ENCODE data around the gene NAB2.
"Not testable (repeated sequence)": the region's sequence is repeated elsewhere in the genome, so short reads cannot be mapped to it uniquely, and the experiment has no call there.

The NAB2 gene

GRCh38 chr12:57048423-57049118 is 40.3 kb upstream of the NAB2 start:
- Histone ChIP-seq H3K27me3 (ENCODE audit: insufficient read depth, low read length) (no peaks in the 10 kb centered on the region), H3K36me3 (ENCODE audit: insufficient read depth, low read length) (no peaks in the 10 kb centered on the region), H3K9me3 (ENCODE audit: insufficient read depth, low read depth, low read length) (no peaks in the 10 kb centered on the region), H3K4me3 (ENCODE audit: low read length) (no peak overlapping the region), H3K27ac (ENCODE audit: low read depth, low read length) (no peak overlapping the region), H3K9ac (ENCODE audit: low read depth, low read length) (no peak overlapping the region), H3K4me1 (ENCODE audit: insufficient read depth, low read length) (no peaks in the 10 kb centered on the region)
- 76% methylated on average over 1 of the region's 1 CpG for WGBS

- H3K27ac ChIP-seq (ENCODE audit: low read depth, low read length): no peak overlapping the region
- H3K9me3 ChIP-seq (ENCODE audit: insufficient read depth, low read depth, low read length): no peaks in the 10 kb centered on the region
- no peaks in the 10 kb centered on the region for H3K27me3 ChIP-seq (ENCODE audit: insufficient read depth, low read length)
- no peak overlapping the region for H3K4me3 ChIP-seq (ENCODE audit: low read length)
- H3K9ac ChIP-seq (ENCODE audit: low read depth, low read length): no peak overlapping the region
- no peaks in the 10 kb centered on the region for H3K4me1 ChIP-seq (ENCODE audit: insufficient read depth, low read length)
- WGBS: 93% methylated on average over 3 of the region's 4 CpGs
- H3K36me3 ChIP-seq (ENCODE audit: insufficient read depth, low read length): 0 out of 2 replicates have a peak, but pooled peaks cover under 1% of the 10 kb centered on the region
Observed at GRCh38 chr12:57049119-57049446, 39.8 kb upstream of the NAB2 start.

DNA sequence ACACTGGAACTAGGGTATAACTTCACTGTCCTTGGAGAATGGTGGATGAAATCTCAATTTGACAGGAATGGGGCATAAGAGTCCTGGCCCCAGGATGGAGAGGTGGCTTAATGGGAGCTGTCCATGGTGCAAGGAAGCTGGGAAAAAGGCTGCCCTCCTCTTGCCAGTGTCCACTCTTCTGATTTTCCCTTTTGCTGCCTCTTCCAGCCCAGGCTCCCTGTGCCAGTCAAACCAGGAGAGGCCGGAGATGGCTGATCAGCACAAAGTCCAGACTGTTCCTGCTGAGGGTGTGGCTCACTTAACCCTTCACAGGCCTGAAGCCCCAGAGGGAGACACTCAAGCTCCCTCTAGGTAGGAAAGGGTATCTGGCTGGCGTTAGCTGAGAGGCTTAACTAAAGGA is 39.0 kb upstream of the NAB2 start, which contains the start of gene MYO1A:
MYO1A (minus strand) TSS at position 240 of the 400 bp plus-strand sequence. CDS start 1,806 bp downstream, outside the sequence.
- Histone ChIP-seq H3K9me3 (ENCODE audit: insufficient read depth, low read depth, low read length) (no peaks in the 10 kb centered on the region), H3K36me3 (ENCODE audit: insufficient read depth, low read length) (peaks cover 3% of the 10 kb centered on the region; the same call in 1 of the 2 replicates), H3K27me3 (ENCODE audit: insufficient read depth, low read length) (no peaks in the 10 kb centered on the region), H3K9ac (ENCODE audit: low read depth, low read length) (no peak within 1 kb of the TSS), H3K4me1 (ENCODE audit: insufficient read depth, low read length) (no peaks in the 10 kb centered on the region), H3K27ac (ENCODE audit: low read depth, low read length) (no peak within 1 kb of the TSS), H3K4me3 (ENCODE audit: low read length) (no peak within 1 kb of the TSS)
- WGBS: 58% methylated on average over 2 of the region's 2 CpGs

DNA sequence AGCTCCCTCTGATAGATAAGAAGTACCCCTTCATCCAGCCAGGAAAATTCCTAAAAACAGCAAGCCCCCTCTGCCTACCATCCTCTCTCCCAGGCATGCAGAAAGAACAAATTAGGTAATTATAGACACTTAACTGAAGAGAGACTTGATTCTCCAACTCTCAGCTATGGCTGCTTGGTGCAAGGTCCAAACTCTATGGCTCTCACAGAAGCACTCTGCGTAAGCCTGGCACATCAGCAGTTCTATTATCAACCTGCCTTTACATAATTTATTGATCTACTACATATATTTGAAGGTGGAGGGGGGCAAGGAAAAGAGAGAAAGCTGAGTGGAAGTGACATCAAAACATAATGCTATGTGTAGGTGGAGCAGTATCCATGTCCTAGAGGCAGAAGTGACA is 37.9 kb upstream of the NAB2 start:
- 89% methylated on average over 1 of the region's 1 CpG for WGBS
- H3K9me3 ChIP-seq (ENCODE audit: insufficient read depth, low read depth, low read length): no peaks in the 10 kb centered on the region
- H3K9ac ChIP-seq (ENCODE audit: low read depth, low read length): no peak overlapping the region
- H3K4me1 ChIP-seq (ENCODE audit: insufficient read depth, low read length): no peaks in the 10 kb centered on the region
- no peak overlapping the region for H3K27ac ChIP-seq (ENCODE audit: low read depth, low read length)
- H3K27me3 ChIP-seq (ENCODE audit: insufficient read depth, low read length): no peaks in the 10 kb centered on the region
- H3K36me3 ChIP-seq (ENCODE audit: insufficient read depth, low read length): peaks cover 14% of the 10 kb centered on the region
- no peak overlapping the region for H3K4me3 ChIP-seq (ENCODE audit: low read length)

- H3K27ac ChIP-seq (ENCODE audit: low read depth, low read length); H3K9me3 ChIP-seq (ENCODE audit: insufficient read depth, low read depth, low read length); H3K27me3 ChIP-seq (ENCODE audit: insufficient read depth, low read length); H3K4me3 ChIP-seq (ENCODE audit: low read length); H3K4me1 ChIP-seq (ENCODE audit: insufficient read depth, low read length); H3K9ac ChIP-seq (ENCODE audit: low read depth, low read length): not testable (repeated sequence)
- H3K36me3 ChIP-seq (ENCODE audit: insufficient read depth, low read length): peaks cover 36% of the 10 kb centered on the region
- 98% methylated on average over 3 of the region's 4 CpGs for WGBS
Observed at GRCh38 chr12:57053146-57053545, 35.8 kb upstream of the NAB2 start.

GRCh38 chr12:57053901-57054300 is 35.0 kb upstream of the NAB2 start:
- not testable (repeated sequence) for H3K27me3 ChIP-seq (ENCODE audit: insufficient read depth, low read length)

DNA sequence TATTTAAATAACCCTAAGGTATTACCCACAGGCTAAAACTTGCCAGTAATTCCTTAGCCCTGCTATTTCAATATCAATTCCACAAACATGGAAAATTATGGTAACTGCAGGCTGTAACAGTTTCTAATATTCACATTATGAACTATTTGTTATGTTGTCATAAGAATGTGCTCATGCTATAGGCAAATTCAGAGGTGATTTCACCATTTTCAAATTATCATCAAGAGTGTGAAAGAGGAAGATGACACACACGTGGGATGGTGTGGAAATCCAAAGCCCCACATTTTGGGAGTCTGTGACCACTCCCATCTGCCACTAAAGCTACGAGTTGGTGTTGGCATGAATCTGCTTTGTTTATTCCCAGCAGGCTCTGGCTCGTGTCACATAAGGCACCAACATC is 33.1 kb upstream of the NAB2 start:
- no peak overlapping the region for H3K27ac ChIP-seq (ENCODE audit: low read depth, low read length)
- H3K4me3 ChIP-seq (ENCODE audit: low read length): no peak overlapping the region
- 88% methylated on average over 3 of the region's 3 CpGs for WGBS
- no peak overlapping the region for H3K9ac ChIP-seq (ENCODE audit: low read depth, low read length)
- no peaks in the 10 kb centered on the region for H3K27me3 ChIP-seq (ENCODE audit: insufficient read depth, low read length)
- H3K9me3 ChIP-seq (ENCODE audit: insufficient read depth, low read depth, low read length): no peaks in the 10 kb centered on the region
- no peaks in the 10 kb centered on the region for H3K4me1 ChIP-seq (ENCODE audit: insufficient read depth, low read length)
- H3K36me3 ChIP-seq (ENCODE audit: insufficient read depth, low read length): peaks cover 62% of the 10 kb centered on the region

More at GRCh38 chr12:57053901-57054300, 35.0 kb upstream of the NAB2 start:
- H3K4me3 ChIP-seq (ENCODE audit: low read length); H3K27ac ChIP-seq (ENCODE audit: low read depth, low read length); H3K9me3 ChIP-seq (ENCODE audit: insufficient read depth, low read depth, low read length); H3K9ac ChIP-seq (ENCODE audit: low read depth, low read length); H3K4me1 ChIP-seq (ENCODE audit: insufficient read depth, low read length): not testable (repeated sequence)
- peaks cover 43% of the 10 kb centered on the region for H3K36me3 ChIP-seq (ENCODE audit: insufficient read depth, low read length)
- 95% methylated on average over 3 of the region's 4 CpGs for WGBS

DNA sequence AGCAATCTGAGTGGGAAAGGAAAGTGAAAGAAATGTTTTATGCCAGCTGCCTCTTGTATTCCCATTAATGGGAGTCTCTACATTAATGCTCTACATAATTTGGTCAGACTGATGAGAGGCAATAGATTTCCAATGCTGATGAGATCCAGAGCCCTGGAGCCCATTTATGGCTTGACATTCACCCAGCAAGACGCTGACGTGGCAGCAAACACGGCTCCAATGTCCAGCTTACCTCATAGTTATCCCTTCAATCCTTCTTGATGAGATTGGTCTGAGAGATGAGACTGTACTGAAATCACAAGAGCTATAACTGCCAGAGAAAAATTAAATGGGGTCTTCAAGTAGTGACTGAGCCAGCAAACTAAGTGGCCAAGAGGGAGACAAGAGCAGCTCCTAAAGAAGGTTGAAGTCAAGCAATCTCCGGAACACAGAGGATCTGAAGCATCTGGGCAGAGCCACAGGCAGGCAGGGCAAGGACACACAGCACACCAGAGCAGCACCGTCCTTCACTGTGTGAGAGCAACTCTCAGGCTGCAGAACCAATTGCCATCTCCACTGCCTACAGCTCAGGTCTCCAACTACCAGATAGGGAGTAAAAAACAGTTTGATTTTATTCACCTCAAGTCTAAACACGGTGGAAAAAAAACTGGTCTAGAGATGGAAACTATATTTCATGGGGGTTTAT is 31.7 kb upstream of the NAB2 start:
- H3K27ac ChIP-seq (ENCODE audit: low read depth, low read length): no peak overlapping the region

GRCh38 chr12:57058454-57058853 is 30.5 kb upstream of the NAB2 start:
- H3K4me1 ChIP-seq (ENCODE audit: insufficient read depth, low read length): no peaks in the 10 kb centered on the region
- no peak overlapping the region for H3K9ac ChIP-seq (ENCODE audit: low read depth, low read length)
- H3K27me3 ChIP-seq (ENCODE audit: insufficient read depth, low read length): no peaks in the 10 kb centered on the region
- no peak overlapping the region for H3K27ac ChIP-seq (ENCODE audit: low read depth, low read length)
- no peaks in the 10 kb centered on the region for H3K9me3 ChIP-seq (ENCODE audit: insufficient read depth, low read depth, low read length)
- H3K36me3 ChIP-seq (ENCODE audit: insufficient read depth, low read length): peaks cover 82% of the 10 kb centered on the region
- 90% methylated on average over 1 of the region's 1 CpG for WGBS
- no peak overlapping the region for H3K4me3 ChIP-seq (ENCODE audit: low read length)

More for the DNA sequence above, 31.7 kb upstream of the NAB2 start:
- Histone ChIP-seq H3K4me1 (ENCODE audit: insufficient read depth, low read length) (no peaks in the 10 kb centered on the region), H3K9ac (ENCODE audit: low read depth, low read length) (no peak overlapping the region), H3K4me3 (ENCODE audit: low read length) (no peak overlapping the region), H3K36me3 (ENCODE audit: insufficient read depth, low read length) (peaks cover 72% of the 10 kb centered on the region), H3K9me3 (ENCODE audit: insufficient read depth, low read depth, low read length) (no peaks in the 10 kb centered on the region), H3K27me3 (ENCODE audit: insufficient read depth, low read length) (no peaks in the 10 kb centered on the region)
- over 99% methylated on average over 4 of the region's 6 CpGs for WGBS

DNA sequence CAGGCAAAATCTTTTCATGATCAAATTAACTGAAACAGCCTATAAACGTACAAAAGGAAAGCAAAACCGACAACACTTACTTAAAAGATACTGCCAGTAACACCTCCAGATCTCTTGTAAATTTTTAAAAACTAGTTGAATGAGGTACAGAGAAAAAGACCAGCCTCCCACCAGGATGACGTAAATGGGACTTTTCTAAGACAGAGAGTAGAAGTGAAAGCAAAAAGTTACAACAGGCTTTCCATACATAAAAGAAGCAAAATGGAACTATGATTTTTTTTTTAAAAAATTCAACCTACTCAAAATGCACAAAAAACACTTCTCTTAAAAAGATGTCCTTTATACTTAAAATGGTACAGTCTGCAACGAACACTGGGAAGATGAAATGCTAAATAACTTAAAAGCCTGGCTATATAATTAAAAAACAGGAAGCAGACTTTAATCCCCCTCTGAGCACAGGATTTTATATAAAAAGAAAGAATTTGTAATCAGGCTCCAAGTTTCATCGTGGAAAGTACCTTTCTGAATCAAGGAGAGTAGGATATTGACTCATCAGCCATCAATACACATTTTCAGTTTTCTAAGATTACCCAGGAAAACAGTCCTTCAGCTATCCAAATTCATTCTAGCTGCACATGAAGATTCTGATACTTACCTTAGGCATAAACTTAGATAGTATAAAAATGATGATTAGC is 24.8 kb upstream of the NAB2 start:
- Histone ChIP-seq H3K9me3 (ENCODE audit: insufficient read depth, low read depth, low read length) (no peaks in the 10 kb centered on the region), H3K9ac (ENCODE audit: low read depth, low read length) (no peak overlapping the region), H3K36me3 (ENCODE audit: insufficient read depth, low read length) (peaks cover 84% of the 10 kb centered on the region), H3K4me1 (ENCODE audit: insufficient read depth, low read length) (no peaks in the 10 kb centered on the region), H3K27me3 (ENCODE audit: insufficient read depth, low read length) (no peaks in the 10 kb centered on the region), H3K4me3 (ENCODE audit: low read length) (no peak overlapping the region), H3K27ac (ENCODE audit: low read depth, low read length) (no peak overlapping the region)
- WGBS: 97% methylated on average over 3 of the region's 5 CpGs

DNA sequence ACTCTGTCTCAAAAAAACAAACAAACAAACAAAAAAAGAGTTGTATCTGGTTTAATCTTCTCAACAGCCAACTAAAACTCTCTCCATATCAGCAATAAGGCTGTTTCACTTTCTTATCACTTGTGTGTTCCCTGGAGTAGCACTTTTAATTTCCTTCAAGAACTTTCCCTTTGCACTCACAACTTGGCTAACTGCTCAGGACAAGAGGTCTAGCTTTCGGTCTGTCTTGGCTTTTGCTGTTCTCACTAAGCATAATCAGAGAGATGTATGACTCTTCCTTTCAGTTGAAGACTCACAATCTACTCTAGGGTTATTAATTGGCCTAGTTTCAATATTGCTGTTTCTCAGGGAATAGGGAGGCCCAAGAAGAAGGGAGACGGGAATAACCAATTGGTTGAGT is 22.7 kb upstream of the NAB2 start:
- Histone ChIP-seq H3K9me3 (ENCODE audit: insufficient read depth, low read depth, low read length) (no peaks in the 10 kb centered on the region), H3K27ac (ENCODE audit: low read depth, low read length) (no peak overlapping the region), H3K4me1 (ENCODE audit: insufficient read depth, low read length) (no peaks in the 10 kb centered on the region), H3K9ac (ENCODE audit: low read depth, low read length) (no peak overlapping the region), H3K27me3 (ENCODE audit: insufficient read depth, low read length) (no peaks in the 10 kb centered on the region), H3K4me3 (ENCODE audit: low read length) (no peak overlapping the region), H3K36me3 (ENCODE audit: insufficient read depth, low read length) (peaks cover 84% of the 10 kb centered on the region)
- WGBS: 98% methylated on average over 2 of the region's 2 CpGs
